NCI-H82 treated with DMSO at 0.1 percent for 48 hours (cell line): ENCODE measurements around the gene CACNA1C.

Experiments
- DNase-seq: peaks from one replicate; lab custom pipeline; 2025; ENCODE audit not compliant: unreplicated experiment; lab: John Stamatoyannopoulos, UW

CACNA1C gene

DNA sequence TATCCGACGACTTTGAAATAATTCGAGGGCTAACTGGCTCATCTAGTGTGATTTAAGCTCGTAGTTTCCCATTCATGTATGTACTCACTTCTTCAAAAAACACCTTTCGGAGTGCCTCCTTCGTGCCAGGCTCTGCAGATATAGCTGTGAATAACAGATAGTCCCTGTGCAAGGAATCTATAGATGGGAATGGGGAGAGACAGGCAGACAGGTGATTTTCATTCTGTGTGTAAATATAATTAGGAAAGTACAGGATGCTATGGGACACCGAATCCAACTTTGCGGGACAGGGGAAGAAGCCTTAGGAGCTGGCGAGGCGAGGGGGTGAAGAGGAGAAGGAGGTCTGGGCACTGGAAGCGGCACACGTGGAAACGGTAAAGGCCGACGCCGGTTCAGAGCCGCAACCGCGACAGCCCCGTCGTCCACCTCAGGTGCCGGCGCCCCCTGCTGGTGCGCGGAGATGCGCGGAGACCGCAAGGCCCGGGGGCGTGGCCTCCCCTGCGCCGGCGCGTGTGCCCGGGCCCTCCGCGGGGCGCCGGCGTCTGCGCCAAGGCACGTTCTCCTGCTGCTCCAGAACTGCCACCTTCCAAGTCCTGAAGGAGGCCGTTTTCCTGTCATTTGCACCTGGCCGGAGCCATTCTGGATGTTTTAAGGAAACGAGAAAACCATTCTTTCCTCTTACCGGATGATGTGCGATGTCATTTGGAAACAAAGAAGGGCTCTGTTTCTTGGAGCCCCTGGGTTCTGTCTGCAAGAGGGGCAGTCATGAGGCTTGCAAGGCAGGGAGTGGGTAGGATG lies 18.0 kb upstream of the CACNA1C start:
- peak; percentile 27 for DNase-seq

DNA sequence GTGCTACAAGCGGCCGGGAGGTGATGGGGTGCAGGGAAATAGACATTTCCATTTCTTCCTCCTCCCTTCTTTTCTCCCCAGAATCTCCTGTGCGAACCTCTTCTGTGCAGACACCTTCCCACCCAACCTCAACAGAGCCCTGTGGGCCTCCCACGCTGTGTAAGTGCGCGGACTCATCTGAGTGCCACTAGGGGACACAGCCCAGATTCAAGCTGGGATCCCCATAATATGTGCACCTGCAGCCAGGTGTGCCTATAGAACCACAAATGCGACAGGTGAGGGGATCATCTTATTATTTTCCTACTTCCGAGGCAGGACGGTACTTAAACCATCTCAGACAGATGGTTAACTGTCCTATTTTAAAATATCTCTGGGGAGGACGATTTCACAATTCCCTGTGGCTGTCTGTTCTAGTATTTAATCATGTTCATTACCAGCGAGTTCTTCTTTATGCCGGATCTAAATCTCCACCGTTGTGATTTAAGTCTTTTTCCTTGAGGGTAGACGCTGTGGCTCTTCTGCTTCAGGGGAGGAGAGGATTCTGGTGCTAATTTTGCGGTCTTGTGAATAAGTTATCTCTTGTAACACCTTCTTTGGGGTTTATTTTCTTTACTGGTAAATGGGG lies 17.2 kb upstream of the CACNA1C start:
- no peak for DNase-seq

DNA sequence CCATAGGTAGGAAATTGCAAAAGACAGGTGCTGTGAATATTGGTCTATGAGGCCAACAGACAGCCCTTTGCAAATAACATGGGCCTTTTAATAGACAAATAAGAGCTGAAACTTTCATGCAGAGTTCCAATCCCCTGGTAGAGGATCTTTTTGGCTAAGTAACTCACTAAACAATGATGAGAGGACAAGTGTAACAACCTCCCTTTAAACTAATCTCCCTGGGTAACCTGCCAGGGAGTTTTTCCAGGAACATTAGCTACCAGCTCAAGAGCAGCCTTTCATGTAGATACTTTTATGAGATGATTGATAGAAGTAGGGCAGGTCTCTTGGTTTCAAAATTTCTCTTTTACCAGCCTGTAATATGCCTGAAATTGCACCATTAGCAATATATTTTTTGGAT lies 13.8 kb upstream of the CACNA1C start:
- no peak for DNase-seq

DNA sequence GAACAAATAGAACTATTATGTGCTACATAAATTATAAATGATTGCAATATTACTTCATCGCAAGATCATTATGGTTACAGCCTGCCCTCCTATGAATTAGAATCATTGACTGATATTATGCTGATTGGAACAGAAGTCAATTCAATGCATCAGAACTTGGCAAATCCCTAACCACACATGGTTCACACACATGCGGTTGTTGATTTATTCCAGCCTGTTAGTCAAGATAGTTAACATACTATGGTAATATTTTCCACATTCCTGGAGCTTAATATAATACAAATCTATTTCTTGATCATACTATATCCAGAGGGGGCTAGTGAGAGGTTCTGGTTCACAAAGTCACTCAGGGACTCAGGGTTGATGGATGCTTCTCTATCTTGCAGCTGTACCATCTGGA lies 9.7 kb upstream of the CACNA1C start:
- no peak for DNase-seq

DNA sequence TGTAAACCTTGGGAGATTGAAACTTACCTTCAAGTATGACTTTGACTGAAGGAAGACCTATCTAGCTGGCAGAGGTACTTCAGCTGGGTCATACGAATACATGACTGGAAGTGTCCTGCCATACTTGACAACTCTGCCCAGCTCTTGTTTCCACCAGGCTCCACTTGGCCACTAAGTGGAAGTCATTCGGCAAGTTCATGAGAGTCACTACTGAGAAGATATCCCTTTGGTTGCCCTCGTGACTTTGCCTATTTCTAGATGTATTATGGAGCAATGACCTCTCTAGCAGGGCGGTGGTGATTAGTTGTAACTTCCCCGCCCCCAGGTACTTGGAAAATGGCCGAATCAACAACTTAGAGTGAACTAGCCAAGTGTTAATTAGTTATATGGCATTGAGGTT lies 8.6 kb upstream of the CACNA1C start:
- no peak for DNase-seq

DNA sequence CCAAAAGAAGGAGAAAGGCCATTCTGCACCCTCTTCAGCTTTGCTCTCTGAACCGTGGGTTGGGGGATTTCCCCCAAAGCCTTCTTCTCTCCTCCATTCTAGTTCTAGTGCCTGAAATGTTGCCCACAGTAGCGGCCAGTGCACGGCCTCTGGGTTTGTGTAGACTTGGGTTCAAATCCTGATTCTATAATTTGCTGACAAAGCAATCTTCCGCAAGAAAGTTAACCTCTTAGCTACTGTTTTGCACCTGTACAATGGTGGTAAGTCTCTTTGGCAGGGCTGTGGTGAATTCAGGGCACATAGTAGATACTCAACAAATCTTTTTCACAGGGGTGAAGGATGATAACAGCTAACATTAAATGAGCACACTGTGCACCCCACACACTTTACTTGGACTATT lies 5.8 kb upstream of the CACNA1C start:
- DNase-seq, result no peak

DNA sequence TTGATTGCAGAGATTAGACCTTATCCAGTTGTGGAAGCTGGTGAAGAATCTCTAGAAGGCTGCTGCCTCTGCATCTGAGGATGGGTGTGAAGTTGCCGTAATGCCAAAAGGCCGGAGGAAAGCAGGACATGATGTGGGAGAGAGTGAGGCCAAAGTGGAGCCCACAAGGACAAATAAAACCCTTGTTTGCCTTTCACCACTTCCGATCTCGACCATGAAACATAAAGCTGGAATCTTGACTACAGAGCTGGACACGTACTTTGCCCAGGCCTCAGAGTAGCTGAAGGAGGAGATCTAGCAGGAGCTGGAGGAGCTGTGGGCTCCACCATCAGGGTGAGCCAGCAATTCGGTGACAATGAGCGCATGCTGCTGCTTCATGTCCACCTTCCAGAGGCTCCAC lies 5.0 kb upstream of the CACNA1C start:
- DNase-seq, result no peak

DNA sequence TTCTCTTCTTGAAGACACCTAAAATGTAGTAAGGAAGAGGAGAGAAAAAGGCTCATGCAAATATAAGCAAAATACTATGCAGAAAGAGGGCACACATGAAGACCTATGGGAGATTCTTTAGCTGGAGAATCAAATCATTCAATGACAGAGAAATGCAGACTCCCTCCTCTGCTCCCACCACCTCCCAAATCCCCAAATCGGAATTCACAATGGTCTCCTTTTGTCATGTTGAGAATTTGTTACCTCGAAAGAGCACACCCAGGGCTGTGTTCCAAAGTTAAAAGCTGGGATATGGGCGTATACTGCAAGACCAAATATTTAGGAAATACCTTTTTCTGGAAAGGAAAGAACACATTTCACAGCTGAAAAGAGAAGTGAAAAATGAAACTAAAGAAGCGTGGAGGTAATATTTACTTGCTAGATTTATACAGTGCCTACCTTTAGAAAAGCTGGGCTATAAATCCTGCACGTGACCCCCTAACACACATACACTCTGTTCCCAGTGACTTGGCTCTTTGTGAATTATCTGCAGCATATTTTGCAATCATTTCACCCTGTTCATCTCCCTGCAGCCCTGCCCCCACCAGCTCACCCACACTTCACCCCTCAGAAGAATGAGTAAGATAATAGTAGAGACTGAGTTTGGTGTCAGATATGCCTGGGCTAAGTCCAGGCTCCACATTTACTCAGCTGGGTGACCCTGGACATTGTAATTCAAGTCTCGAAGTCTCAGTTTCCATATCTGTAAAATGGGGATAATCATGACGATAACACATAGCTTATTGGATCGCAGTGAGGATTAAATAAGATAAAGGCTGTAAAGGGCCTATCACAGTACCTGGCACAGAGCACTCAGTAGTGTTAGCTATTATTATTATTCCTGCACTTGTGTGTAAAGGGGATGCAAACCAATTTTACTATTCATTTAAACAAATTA lies 2.9 kb upstream of the CACNA1C start:
- no peak for DNase-seq

DNA sequence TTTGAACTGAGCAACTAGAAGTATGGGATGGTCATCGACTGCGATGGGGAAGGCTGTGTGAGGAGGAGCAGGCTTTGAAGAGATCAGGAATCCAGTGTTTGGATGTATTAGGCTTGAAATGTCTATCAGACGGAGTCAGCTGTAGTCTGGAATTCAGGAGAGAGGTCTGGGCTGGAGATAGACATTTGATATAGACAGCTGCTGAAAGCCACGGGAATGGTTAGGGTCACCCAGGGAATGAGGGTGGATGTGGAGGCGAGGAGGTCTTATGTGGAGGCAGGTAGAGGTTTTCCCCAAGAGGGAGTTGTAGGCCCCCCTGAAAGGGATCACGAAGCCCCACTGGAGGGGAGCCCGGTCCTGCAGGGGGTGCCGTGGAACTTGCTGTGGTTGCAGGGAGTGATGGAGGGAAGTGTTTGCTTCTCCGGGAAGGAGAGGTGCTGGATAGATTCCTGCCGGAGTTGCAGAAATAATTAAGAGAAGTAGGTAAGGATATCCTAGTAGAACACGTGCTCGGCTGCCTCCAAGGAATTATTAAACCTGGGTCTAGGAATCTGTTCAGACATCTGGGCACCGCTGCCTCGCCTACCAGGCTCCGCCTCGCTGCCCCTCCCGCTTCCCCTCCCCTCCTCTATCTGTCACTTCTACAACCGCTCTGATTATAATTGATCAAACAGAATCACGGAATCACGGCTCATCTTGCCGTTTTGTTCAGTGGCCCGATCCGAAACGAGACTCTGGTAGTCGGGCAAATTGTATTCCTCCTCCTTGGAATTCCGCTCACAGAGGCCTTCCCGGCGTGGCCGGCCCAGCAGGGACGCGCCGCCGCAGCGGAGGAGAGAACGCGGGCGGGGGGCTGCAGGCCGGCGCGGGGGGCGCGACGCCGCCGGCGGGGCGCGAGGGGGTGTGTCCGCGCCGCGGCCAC lies 826 bp upstream of the CACNA1C start:
- peak; percentile 35 for DNase-seq

DNA sequence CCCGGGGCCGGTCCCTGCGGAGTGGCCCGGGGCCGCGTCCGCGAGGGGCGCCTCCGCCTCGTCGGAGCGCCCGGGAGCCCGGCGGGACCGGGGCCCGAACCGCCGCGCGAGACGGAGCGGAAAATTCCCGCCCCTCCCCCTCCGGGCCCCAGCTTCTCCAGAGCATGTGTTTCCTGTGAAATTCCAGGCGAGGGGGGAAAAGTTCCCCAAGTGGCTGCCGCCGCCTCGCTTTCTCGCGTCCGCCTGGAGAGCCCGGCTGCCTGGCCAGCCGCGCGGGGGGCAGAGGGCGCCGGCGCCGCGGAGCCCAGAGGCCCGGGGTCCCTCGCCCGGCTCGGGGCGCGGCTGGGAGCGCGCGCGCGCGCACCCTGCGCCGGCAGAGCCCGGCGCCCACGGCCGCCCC lies 904 bp downstream of the CACNA1C start:
- DNase-seq, result no peak

DNA sequence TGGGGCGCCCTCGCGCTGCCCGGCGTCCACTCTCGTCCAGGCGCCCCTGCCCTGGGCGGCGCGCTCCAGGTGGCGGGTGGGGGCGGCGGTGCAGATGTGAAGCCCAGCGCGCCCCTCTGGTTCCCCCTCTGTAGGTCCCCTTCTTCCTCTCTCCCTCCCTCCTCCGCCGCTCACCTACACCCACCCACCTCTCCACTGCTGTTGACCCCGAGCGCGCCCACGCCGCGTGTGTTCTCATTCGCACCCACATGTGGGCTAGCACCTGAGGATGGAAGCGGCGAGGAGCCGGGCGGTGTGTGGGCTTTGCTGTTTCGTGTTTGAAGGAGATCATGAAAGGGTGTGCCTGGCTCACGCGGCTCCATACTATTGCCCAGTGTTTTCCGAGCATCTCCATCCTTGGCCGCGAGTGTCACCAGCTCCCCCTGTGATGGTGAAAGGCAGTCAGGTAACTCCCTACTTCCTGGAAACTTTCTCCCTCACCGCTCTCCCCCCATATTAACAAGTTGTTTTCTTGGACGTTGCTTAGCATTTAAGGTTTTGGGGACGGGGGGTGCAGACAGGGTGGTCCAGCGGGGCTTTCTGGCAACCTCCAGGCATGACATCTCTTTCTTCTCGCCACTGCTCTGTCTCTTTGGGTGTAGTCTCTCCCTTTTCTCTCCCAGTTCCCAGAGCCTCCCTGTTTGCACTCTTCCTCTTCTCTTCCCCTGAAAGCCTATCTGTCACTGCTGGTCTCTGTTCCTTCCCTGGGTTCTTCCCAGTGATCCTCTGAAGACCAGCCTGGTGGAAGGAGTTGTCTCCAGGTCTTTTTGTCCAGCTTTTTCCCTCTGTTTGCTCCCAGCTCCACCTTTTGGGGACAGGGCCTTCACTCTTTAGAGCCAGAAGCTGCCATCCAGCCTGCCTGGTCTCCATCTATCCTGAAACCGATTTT lies 1.6 kb downstream of the CACNA1C start:
- peak; percentile 15 for DNase-seq

DNA sequence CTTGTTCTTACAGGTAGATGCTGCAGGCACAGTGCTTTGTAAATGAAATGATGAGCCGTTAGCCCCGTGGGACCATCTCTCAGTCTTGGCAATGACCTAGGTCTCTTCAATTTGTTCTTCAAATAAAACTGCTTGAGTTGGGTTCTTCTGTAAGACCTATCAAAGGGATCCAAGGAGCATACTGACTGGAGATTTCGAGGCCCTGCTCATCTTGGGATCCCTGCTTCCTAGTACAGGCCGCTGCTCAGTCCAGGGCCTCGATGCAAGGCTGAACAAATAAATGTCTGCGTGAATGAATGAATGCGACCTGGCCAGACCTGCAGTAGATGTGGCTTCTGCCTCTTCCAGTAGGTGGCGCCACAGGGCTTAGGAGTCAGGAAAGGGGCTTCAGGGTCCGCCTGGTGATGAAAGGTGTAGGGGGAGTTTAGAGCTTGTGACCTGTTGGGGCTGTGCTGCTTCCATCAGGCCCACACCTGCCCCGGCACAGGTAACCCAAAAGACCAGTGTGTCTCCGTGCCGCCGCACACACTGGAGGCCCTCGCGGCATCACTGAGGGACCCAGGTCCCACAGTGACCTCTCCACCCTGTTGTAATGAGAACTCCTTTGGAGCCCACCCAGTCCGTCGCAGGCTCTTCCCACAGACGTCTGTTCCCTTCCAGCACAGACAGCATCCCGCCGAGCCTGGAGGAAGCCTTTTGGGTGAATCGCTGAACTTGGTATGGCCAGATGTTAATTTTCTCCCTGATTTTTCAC lies 4.4 kb downstream of the CACNA1C start:
- DNase-seq, result peak; percentile 68

DNA sequence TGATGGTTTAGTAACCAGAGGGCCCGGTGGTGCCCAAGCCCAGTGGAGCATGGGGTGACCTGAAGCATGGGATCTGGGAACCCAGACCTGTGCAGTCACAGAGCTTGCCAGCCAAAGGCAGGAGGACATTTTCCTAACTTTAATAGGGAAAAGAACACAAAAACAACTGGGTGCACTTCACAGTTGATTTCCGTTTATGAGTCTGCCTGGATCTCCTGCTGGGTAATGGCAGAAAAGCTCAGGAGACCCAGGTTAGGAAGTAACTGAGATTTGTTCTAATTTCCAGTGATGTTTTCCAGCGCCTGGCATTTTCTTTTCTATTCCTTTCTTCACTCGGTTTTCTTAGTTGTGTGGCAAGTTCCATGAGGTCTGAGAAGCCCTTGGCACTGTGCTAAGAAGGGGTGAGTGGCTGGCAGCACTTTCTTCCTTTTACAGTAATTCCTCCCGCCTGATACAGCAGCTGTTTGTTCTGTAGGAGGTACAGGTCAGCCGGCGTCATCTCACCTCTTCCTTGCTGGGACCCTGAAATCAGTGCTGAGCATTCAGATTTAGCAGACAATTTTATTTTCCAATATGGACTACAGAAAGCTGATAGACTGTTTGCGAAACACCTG lies 5.1 kb downstream of the CACNA1C start:
- DNase-seq, result no peak

DNA sequence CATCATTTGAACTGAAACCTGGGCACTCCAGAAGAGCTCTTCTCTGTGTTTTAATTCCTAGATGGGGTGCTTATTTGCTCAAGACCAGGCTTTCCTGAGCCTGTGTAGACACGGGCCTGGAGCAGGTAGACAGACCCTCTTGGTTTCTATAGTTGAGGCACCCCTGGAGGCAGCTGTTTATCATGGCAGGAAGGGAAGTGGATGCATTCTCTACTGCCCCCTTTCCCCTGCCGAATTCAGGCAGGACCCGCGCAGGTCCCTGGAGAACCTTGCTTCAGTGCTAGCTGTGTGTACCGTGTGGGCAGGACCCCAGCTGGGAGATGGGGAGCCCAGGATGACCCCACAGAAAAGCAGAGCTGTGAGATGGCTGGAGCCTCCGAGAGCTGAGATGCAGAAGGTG lies 6.0 kb downstream of the CACNA1C start:
- DNase-seq, result no peak

DNA sequence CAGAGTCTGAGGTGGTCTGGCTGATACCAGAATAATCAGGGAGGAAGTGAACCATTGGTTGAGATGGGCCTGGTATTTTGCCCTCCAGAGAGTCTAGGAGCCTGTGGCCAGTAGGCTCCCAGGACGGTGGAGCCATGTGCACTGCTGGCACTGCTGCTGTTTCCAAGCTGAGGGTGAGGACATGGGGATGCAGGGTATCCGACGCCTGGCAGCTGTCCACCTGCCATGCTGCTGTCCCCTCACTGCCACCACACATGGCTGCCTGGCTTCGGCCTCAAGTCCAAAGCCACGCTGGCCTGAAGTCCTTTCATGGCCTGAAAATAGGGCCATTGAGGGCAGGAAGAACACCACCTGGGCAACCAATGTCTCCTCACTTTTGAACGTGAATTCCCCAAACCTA lies 8.6 kb downstream of the CACNA1C start:
- no peak for DNase-seq

DNA sequence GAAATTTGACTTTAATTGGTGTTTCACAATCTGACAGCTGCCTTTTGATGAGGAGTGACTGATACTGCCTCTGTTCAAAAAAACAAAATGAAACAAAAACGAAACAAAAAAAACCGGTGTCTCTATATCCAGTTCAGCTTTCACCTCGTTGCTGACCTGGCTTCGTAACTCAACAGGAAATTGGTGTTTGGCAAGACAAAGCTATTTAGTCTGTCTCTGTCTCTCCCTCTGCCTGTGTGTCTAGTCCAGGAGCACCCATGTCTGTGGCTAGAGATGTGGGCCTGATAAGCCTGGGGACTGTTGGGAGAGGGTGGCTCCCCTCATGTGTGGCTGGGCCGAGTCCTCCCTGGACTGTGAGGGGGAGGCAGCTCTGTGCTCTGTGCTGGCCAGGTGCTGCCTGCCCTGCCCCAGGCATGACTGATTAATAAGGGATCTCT lies 11.3 kb downstream of the CACNA1C start:
- DNase-seq, result no peak

DNA sequence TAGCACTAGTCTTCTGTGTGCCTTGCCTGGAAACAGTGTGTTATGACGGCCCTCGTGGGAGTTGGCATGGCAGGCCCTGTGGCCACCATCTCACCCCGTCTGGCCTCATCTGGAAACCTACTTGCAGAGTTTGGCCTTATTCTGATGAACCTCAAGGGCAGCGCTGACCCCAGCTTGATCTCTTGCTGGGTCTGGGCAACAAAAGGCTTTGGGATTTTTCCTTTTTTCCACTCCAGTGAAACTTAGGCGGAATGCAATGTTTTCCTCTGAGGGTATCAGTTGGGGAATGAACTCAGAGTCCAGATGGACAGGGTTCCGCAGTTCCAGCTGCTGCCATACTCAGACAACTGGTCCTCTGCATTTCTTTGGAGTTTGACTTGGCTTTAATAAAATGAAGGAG lies 15.9 kb downstream of the CACNA1C start:
- DNase-seq, result no peak

DNA sequence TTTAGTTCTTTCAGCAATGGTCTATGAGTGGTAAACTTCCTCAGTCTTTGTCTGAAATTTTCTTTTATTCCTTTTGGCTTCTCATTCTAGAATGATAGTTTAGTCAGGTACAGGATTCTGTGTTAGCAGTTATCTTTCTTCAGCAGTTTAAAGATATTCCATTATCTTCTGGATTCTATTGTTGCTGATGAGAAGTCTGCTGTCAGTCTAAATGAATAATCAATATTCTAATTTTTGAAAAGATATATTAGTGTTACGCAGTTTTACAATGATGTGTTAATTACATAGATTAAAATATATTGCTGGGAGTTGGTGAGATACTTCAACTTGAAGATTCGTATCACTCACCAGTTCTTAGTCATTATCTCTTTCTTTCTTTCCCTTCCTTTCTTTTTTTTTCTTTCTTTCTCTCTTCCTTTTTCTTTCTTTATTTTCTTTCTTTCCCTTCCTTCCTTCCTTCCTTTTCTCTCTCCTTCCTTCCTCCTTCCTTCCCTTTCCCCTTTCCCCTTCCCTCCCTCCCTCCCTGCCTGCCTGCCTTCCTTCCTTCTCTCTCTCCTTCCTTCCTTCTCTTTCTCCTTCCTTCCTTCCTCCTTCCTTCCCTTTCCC lies 17.8 kb downstream of the CACNA1C start:
- DNase-seq, result no peak
